NCI-H128 (cell line): Measurements from ENCODE around the gene TIMM22.
"Not testable (repeated sequence)": the region's sequence is repeated elsewhere in the genome, so short reads cannot be mapped to it uniquely, and the experiment has no call there.

ENCODE experiments used
- DNase-seq: peaks from one replicate; lab custom pipeline; 2025; ENCODE audit not compliant: unreplicated experiment; lab: John Stamatoyannopoulos, UW

TIMM22 gene

GRCh38 chr17:1037238-1037879 lies 40.4 kb downstream of the TIMM22 start:
- DNase-seq, result no peak

DNA sequence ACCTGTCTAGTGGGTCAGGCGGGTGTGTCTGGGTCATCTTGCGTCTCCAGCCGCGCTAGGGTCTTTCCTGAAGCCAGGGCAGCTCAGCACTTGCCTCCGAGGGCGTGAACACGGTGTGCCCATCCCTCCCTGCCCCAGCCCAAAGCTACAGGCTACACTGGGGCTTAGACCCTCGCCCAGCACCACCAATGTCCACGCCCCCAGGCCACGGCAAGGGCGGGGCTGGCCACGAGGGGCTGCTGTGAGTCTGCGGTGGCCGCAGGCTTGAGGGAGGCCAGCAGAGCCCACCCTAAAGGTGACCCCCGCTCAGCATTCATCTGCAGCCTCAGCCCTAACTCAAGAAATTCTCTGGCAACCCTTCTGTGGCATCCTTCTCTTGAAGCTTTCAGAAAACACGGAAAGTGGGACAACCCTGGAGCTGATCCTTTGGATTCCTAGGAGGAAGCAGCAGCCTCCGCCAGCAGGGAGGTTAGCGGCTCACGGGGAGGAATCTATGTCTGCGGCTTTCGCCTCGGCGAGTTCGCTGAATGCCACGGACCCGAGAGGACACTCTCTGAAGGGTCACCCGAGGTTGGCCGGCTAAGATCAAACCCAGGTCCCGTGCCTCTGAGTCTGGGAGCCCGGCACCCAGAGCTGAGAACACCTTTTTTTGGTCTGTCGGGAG lies 41.7 kb downstream of the TIMM22 start:
- no peak for DNase-seq

- DNase-seq, result no peak
These were observed 42.2 kb downstream of the TIMM22 start for GRCh38 chr17:1039123-1039507.

DNA sequence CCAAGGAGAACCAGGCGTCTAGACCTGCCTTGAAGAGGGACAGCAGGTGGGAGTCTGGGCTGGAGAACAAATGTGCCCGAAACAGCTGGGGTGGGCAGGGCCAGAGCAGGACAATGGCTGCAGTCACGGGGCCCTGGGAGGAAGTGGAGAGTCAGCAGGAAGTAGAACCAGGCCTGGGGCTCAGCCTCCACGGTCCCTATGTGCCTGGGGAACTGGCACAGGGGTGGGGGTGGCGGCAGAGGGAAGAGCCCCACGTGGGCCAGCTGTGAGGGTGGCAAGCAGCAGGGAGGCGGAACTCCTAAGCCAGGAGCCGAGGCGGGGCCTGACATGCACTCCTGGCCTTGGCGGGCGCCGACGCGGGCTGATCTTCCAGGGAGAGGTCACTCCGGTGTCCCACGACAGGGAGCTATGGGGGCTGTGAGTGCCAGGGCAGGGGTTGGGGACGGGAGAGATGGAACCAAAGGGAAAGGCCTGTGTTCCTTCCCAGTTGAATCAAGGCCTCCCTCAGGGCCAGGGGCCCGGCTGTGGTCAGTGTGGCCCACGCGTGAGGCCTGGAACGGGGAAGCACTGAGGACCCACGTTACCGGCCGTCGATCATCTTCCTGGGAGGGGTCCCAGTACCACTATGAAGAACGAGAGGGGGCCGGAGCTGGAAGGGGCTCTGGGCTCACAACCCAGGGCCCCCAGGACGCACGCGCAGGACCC lies 42.7 kb downstream of the TIMM22 start:
- DNase-seq, result no peak

DNA sequence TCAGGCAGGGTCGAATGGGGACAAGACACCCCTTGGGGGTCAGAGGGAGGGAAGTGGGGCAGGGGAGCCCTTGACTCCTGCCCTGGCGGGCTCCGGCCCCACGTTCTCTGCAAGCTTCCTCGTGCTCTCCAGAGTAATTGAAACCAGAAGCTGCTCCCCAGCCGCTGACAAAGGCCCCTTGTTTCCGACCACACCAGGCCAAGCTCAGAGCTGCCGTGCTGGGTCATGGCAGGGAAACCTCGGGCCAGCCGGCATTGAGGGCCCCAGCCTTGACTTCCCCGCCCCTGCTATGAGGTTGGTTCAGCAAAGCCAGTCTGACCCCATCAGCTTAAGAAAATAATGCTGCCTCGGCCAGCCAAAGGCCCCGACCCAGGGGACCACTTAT lies 43.3 kb downstream of the TIMM22 start:
- no peak for DNase-seq

GRCh38 chr17:1041746-1042145 lies 44.8 kb downstream of the TIMM22 start:
- DNase-seq, result no peak

GRCh38 chr17:1042486-1042885 lies 45.6 kb downstream of the TIMM22 start:
- DNase-seq, result no peak

- no peak for DNase-seq
These were observed 46.8 kb downstream of the TIMM22 start for GRCh38 chr17:1043601-1044251.

DNA sequence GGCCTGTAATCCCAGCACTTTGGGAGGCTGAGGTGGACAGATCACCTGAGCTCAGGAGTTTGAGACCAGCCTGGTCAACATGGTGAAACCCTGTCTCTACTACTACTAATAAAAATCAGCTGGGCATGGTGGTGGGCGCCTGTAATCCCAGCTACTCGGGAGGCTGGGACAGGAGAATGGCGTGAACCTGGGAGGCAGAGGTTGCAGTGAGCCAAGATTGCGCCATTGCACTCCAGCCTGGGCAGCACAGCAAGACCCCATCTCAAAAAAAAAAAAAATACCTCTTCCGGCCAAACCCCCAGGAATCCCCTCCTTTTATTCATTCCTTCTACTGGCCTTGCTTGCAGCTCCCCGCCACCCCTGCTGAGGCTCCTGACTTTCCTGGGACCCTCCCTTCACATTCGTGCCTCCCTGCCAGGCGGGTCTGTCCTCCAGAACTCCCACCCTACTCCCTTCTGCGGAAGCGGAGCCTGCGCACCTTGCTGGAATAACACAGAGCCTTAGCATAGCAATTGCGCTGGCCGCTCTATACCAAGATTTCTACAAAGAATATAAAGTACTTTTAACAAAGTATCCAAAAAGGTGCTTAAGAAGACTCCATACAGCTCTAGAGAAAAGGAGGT lies 47.6 kb downstream of the TIMM22 start:
- not testable (repeated sequence) for DNase-seq

GRCh38 chr17:1045456-1045855 lies 48.5 kb downstream of the TIMM22 start:
- DNase-seq, result no peak

DNA sequence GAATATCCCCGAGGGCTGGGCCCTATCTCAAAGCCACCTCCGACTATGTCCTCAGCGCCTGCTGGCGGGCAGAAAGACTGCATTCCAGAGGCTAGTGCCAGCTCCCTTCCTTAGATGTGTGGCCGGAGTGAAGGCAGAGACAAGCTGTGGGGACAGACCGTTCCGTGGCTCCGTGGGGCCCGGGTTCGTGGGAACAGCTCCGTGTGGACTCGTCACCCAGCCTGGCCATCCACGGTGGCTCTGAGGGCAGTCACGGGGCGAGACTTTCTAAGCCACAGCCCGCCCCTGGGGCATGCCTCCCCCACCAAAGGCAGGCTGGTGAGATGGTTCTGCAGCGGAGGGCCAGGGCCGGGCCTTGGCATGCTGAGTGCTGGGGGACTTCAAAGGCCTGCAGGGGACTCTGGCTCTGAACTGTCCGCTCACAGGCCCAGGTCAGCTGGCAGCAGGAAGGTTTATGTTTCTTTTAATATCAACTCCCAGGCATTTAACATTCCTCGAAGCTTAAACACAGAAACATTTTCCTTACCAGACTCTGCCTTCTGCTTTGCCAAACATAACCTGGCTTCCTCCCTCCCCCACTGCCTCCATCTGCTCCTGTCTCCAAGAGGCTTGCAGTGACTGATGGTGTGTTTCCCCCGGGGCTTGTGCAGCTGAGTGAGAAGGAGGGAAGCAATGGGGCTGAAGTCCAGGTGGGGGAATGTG lies 50.4 kb downstream of the TIMM22 start:
- no peak for DNase-seq

DNA sequence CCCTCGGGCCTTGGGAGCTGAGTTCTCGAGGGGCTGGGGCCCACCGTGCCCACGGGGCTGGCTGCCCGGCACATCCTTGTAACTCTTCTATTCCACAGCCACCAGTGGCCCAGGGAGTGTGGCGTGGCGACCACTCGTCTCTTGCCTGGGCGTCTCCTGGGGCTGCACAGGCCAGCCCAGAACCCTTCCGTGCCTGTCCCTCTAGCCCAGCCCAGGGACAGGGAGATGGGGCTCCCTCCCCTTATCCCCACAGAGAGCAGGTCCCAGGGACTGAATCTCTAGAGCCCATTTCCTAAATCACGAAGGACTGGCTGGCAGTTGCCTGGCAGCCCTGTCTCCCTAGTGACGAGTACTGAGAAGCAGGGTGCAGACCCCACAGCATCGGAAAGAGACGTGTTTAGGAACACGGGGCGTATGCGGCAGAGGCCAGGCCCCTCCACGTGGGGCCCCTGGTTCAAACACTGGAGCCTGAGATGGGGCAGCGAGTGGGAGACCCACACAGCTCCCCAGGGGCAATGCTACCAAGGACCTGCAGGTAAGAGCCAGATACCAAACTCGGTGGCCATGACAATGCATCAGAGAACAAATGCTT lies 51.0 kb downstream of the TIMM22 start:
- DNase-seq, result no peak

- DNase-seq, result not testable (repeated sequence)
These were observed 51.7 kb downstream of the TIMM22 start for GRCh38 chr17:1048516-1049115.

GRCh38 chr17:1049446-1050225 lies 52.7 kb downstream of the TIMM22 start:
- DNase-seq, result no peak

DNA sequence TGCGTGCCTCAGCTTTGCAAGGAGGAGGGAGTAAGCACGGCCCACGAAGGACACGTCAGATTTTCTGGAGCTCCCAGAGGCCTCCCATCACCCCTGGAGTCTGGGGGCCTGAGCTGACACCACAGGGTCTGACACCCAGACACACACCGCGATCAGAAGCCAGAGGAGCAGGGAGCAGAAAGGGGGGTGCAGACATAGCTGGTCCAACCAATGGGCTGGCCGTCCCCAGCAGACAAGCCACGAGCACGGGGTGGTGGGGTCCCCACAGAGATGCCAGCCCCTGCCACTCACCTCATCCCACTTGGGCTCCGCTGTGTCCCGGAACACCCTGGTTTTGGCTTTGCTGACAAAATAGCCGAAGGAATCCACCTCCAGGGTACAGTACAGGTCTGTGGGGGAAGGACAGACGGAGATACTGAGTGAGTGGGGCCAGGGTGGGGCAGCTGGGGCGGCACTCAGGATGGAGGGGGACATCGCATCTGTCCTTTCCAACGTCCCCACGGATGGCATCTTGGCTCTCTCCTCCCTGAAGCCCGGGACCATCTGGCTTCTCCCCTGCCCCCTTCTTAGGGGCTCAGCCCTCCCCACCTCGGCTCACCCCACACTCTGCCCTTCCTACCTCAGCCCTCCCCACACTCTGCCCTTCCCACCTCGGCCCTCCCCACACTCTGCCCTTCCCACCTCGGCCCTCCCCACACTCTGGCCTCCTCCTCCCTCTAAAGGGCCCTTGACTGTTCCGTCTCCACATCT lies 53.5 kb downstream of the TIMM22 start:
- no peak for DNase-seq

DNA sequence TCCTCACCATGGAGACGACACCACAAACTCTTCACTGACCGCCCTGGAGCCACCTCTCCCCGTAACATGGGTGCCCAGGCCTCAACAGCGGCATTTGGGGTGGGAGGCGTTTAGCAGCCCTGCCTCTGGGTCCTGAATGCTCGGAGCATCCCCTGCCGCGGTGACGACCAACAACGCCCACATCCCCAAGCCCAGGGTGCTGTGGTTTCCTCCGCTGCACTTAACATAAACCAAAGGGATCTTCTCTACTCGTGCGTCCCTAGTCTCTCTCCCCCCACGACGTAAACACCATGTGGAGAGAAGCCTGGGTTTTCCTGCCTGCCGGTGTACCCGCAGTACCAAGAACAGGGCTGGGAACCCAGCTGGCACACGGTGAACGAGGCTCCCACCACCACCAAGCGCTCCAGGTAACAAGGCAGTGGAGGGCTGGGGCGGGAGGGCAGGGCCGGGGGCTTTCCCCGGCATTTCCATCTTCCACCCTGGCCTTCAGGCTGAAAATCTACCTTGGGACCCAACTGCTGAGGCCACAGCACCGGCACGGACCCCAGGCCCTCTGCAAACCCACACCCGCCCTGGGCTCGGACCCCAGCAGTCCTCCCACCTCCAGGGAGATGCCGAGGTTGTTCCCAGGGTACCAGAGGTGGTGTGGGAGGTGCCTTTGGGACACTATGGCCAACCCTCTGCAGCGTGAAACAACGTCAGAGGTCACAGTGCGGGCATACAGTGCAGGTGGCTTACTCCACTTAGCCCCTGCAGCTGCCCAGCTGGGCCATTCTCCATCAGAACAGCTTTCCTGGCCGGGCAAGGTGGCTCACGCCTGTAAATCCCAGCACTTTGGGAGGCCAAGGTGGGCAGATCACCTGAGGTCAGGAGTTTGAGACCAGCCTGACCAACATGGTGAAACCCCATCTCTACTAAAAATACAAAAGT lies 54.3 kb downstream of the TIMM22 start:
- DNase-seq, result no peak
